HL-60/S4 treated with retinoic acid at 250 ng/mL for 4 days and 3 days (cell line): ENCODE measurements around the gene ZNF438.

Experiments
- in situ Hi-C: fragments of 300-500 bp; cut with MboI; formaldehyde crosslinking; loops from 2 replicates; pipeline ENCODE4 v1.7.0; 2022; ENCODE audit warnings: low sequenced_read_pairs

ZNF438 gene

DNA sequence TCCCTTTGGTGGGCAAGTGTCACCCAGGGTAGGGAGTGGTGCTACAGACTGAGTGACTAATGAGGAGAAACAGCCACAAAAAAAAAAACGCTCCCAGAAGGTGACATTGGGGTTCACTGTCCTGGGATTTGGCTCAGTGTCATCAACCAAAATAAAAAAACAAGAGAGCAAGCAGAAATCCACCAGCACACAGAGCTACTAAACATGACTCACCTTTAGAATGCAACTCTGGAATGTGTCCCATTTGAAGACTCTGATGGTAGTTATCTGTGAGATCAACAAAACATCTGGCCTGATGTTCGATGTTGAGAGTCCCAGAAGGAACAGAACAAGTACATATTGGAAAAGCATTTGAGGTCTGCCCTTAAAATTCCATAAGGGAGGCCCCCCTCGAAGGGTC, 201.8 kb downstream of the ZNF438 start:
- in situ Hi-C loops: no loop called here

DNA sequence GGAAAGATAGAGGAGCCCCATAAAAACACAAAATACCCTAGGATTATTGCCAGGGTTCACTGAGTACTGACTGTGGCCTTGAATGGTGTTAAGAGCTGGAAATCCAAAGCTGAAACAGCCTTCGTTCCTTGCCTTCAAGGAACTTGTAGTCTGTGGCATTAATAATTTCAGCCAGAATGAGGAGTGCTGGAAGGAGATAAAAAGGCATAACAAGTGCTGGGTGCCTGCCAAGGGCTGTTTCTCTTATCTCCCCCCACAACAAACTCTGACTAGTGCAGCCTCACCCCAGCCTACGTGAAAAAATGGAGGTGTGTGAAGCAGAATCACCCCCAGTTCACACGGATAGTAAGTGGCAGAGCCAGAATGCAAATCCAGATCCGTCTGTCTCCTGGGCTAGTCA, 203.0 kb downstream of the ZNF438 start:
- in situ Hi-C loops: no loop called here

DNA sequence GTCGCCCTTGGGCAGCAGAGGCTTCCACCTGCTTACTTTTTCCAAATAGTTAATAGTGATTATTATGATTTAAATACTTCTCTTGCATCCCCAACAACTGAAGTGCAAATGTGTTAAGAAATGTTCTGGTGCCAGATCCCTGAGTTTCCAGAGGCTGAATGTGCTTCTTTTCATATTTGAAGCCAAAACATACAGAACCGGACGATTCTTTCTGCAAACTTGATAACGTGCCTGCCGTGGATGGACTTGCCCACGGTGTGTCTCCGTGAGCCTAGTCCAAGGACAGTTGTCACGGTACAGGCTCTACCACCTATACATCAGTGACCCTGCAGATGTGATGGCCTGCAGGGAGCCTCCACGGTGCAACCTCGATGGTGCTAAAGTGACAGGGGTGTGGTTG, 203.5 kb downstream of the ZNF438 start:
- in situ Hi-C loops: no loop called here

DNA sequence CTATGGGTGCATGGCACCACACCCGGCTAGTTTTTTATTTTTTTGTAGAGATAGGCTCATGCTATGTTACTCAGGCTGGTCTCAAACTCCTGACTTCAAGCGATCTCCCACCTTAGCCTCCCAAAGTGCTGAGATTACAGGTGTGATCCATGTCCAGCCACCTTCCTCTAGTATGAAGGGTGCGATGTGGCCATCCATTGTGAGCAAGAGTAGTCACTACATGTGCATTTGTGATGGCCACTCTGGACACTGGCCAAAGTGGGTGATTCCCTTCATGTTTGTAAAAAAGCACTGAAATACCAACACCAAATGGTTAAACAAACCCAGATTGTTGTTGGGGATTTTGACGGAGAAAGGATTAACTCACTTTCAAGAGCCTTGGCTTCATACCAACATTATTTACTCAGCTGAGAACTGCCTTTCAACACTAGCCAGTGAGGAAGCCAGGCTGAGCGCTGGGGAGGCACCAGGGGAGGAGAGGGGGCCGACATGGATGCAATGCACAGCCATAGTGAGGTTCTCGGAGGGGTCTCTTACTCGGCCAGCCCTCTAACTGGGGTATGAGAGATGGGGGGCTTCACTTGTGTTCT, 204.0 kb downstream of the ZNF438 start:
- in situ Hi-C loops: no loop called here

DNA sequence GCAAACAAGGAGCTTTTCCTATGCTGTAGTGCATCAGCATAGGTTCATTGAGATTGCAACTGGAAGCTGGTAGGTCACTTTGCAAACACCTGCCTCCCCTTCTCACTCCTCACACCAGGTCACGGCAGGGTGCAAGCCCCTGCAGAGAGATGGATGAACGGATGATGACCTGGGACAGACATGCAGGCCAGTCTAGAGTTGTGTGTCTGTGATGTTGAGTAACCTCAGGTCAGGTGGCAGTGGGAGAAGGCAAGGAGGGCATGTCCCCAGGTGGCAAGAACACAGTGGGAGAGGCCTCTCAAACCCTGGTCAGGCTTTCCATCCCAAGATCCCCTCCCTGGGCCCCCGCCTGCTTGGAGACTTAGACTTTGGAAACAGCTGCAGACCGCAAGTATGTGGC, 205.0 kb downstream of the ZNF438 start:
- in situ Hi-C loops: no loop called here

DNA sequence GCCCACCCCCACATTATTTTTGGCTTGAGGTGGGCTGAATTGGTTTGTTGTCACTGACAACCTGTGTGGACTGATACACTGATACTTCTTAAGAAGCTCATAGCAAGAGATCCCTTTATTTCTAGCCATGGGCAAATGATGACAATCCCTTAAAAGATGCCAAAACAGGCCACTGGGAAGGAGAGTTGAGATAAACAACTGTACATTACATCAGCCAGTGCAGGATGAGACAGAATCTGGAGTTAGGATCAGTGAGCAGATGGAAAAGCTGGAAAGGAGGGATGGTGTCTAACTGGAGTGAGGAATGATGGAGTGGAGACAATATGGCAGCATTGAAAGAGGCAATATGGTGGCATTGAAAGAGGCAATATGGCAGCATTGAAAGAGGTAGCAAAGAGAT, 206.2 kb downstream of the ZNF438 start:
- in situ Hi-C loops: no loop called here

DNA sequence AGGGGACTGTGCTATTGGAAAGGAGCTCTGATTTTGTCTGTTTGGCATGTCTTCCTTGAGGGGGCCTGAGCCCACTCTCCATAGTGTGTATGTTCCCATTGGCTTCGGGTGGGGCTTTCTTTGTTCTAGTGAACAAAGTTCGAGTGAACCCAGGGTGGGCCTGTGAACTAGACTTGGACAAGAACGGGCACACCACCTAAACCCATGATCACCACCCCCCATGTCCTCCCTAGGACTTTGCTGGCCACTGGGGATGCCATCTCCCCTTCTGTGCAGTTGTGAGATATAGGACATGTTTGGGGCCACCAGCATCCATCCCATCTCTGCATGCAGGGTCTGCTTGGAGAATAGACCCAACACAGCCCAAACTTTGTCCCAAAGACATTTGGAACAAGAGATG, 206.6 kb downstream of the ZNF438 start:
- in situ Hi-C loops: no loop called here

DNA sequence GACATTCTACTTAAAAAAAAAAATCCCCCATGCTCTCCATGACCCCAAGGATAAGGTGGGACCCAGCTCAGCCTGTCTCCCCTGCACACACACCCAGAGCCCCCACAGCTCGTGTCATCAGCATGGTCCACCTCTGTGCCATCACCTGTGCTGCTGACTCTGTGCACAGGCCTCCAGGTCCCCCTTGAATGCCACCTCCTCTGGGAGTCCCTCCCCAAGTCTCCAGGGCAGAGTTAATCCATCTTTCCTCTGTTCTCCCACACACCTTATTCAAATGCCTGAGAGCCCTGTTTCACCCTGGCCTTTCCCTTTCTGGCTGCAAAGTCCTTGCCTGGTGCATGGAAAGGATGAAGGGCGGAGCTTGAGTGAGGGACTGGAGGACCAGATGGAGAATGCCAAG, 208.0 kb downstream of the ZNF438 start:
- in situ Hi-C loops: no loop called here

DNA sequence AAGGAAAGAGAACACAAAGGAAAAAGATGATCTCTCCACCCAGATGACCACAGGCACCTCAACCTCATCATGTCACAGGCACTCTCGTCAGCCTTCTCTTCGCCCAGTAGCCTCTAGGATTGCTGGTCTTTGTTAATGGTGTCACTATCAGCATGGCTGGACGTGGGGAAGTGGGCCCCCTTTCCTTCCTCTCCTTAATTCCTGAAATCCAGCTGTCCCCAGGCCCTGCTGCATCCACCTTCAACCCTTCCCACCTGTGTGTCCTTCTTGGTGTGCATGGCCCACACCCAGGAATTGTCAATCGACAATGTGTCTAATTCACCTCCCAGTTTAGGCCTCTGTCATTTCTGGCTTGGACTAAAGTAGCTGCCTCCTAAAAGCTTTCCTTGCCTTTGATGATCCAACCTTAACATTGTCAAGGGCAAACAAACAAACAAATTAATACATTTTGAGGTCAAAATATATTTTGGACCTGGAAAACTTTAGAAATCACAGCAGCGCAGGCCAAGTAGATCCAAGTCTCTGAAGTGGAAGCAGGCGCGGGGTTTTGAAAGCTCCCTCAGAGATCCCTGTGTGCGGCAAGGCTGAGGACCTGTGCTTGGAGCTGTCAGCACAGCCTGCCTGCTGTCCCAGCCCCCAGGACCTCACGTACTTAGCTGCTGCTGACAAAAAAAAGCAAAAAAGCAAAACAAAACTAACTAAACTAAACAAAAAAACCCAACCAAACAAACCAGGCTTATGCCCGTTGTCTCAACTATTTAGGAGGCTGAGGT, 208.8 kb downstream of the ZNF438 start:
- in situ Hi-C loops: no loop called here

DNA sequence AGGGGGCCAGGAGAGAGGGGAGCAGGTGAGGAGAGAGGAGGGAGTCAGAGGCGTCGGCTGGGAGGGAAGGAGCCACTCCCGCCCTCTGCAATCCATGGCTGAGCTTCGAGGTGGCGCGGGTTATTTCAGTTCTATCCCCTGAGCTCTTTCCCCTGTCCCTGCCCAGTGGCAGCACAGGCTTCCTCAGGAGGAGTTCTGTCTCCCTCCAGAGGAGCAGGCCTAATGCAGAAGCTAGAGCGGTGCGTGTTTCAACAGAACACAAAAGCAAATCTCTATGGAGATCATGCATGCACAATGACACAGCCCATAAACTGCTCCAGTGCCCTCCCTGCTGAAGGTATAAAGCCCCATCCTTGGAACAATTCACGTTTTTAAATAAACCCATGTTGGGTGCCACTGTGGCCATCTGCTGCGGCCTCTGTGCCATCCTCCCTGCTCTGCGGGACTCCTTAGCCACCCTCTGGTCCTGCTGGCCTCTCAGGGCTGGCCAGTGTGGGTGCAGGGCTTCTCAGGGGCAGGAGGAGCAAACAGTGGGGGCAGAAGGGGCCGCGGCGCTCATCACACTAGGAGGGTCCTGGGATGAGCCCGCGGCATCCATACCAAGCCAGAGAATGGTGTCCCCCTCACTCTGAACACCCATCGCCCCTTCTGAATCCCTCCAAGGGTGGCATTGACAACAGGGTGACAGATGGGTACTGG, 209.5 kb downstream of the ZNF438 start:
- in situ Hi-C loops: no loop called here

DNA sequence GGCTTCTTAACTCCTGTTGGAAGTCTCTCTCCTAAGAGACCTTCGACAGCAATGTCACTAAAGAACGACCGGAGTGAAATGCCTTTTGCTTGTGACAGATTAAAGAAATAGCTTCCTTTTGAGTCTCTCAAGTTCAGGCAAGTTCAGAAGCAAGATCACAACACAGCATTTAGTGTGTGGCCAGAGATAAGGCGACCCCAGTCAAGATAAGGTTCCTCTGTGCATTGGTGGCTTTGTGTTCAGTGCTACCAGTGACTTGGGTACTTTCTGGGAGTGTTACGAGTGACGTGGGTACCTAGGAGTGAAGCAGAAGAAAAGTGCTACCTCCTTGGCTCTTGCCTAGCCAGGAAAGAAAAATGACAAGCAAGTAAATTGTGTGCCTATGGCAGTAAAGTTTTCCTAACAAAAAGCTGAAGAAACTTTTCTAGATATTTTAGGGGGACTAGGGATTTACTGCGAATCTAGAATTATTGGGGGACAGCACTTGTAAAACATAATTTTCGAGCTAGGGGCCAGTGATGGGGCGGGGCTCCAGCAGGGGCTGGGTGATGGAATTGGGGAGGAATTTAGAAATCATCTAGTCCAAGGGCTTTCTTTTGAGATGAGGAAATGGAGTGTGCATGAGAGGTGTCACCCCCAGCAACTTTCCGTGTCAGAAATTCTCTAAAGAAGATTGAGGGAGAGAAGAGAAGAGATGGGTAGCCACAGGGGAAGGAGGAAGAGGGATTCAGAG, 210.2 kb downstream of the ZNF438 start:
- in situ Hi-C loops: no loop called here

DNA sequence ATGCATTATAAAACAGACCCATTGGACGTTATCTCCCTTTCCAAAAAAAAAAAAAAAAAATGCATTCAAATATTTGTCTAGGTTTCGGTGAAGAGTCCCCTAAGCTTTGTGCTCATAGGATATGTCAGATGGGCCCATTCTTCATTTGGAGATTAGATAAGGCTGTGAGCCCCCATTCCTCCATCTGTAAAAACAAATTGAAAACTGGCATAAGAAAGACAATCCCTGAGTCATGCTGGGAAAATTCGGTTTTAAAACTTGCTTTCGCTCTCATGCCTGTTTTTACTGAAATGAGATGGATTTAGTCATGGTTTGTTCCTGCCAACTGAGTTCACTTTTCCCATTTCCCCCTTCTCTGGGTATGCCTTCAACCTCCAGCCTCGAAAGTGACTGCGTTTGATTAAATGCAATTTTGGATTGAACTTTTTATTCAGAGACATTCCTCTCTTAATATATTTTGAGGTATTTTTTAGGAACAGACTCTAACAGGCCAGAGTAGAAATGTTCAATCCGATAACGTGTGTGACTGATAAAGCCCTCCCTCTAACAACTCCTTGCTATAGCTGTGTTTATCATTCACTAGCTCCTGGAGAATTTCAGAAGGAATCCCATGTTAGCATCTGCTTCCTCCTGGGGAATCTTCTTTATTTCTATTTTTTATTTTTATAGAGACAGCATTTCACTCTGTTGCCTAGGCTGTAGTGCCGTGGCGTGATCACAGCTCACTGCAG, 211.2 kb downstream of the ZNF438 start:
- in situ Hi-C loops: no loop called here

DNA sequence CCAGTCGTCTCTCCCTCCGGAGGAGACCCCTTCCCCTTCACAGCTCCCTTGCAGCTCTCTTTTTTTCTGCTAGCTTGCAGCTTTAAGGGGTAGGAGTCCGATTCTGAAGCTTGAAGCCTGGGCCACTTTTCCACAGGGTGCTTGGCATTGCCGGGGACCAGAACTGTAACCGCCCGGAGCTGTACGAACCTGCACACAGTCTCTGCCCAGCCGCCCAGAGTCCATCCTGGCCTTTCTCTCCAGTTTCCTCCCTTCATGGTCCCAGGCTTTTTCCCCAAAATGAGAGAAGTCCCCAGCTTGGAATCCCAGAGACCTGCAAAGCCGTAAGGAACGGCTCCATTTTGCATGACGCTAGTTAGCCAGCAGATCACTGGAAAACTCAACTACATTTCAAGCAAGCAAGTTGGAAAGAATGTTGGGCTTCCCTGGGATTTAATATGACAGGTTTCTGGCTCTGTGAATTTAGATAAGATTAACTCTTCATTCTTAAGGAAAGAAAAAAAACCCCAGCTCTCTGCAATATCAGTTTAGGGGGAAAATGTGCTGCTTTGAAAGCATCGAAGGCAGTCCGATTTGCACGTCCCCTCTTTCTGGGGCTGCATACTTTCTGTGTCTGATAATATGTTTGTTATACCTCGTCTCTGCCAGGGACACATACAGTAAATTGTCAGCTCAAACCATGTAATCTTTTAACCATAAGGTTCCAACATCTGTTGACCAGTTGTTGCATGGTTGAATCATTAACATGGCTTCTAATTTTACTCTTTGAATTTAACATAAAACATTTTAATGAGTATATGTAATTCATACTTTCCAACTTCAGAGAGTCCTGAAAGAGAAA, 212.1 kb downstream of the ZNF438 start:
- in situ Hi-C loops: no loop called here

DNA sequence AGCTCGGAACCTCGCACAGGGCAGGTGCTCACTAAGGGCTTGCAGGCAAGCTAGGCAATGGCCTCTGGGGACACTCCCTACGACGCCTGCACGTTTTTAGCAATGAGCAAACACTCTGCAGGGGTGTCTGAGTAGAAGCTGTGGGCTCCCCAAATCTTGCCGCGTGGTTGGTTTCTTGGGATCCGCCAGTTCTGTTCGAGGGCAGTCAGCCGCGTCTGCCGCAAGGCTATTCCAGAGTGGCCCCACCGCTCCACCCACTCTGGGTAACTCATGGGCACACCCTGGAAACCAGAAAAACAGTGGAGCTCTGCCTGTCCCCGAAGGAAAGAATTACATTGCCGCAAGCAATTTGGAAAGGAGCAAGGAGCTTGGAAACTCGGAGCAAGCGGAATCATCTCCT, 212.8 kb downstream of the ZNF438 start:
- in situ Hi-C loops: no loop called here

DNA sequence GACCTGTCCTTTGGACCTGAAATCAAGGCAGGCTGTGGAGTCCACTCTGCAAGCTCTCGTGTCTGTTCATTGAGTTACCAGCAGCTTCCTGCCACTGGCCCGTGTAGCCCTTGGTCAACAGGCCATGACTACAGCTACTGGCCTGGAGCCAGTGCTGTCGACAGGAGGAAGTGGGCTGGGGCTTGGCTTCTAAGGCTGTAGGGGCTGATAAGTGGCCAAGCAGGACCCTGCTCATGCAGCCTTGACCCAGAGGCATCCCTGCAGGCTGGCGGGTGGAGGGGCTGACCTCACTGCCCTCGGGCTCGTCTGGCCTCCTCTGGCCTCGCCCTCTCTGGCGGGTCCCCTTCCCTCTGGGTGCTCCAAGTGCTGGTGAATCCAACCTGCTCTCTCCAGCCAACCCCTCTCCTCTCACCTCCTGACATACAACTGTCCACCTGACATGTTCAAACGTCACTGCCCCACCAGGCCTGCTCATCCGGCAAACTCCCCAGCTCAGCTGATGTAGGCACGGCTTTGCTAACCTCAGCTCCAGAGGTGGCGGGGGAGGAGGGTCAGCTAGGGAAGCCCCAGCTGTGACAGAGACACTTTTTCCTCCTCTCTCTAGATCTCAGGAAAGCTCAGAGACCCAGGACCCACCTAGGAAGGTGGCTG, 213.5 kb downstream of the ZNF438 start:
- in situ Hi-C loops: no loop called here

DNA sequence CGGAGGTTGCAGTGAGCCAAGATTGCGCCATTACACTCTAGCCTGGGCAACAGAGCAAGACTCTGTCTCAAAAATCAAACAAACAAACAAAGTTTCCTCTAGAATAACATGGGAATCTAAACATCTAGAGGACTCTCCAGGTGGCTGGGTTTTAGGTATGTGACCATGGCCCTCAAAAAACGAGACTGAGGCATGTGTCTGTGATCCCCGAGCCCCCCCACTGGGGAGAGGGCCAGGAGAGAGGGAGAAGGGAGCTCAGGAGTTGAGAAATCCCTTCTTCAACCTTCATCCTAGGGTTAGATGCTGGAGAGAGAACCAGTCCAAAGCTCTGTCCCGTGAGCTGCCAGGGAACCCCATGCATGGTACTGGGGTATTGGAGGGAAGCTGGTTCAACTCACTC, 214.1 kb downstream of the ZNF438 start:
- in situ Hi-C loops: no loop called here

DNA sequence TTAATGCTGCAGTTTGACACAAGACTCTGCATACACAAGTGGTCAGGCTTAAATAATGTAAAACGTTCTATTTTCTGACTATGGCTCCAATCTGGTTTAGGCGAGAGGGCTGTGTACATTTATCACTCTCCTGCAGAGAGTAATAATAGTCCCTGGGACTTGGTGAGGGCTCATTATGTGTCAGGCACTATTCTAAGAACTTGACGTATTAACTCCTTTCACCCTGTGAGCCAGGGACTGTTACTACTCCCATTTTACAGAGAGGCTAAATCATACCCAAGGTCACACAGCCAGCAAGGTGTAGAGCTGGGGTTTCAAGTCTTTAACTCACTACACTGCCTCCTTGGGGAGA, 214.9 kb downstream of the ZNF438 start:
- in situ Hi-C loops: no loop called here

DNA sequence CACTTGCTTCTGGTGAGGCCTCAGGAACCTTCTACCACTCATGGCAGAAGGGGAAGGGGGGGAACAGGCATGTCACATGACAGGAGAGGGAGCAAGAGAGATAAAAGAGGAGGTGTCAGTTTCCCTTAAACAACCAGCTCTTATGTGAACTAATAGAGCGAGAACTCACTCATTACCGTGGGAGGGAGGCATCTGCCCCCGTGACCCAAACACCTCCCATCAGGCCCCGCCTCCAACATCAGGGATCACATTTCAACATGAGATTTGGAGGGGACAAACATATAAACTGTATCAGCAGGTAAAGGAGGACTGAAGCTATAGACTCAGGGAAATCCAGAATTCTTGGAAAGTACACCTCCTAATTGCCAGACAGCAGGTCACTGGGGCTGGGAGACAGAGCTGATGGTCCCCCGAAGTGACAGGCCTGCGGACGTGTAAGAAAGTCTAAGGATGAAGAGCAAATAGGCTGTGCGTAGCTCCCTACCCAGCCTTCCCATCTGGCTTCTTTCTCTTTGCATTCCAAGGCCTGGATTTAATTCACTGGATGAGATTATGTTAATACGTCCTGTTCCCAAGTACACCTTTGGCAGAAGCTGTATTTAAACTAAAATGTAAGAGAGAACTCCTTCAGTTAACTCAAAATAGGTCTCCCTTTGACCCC, 215.4 kb downstream of the ZNF438 start:
- in situ Hi-C loops: no loop called here

DNA sequence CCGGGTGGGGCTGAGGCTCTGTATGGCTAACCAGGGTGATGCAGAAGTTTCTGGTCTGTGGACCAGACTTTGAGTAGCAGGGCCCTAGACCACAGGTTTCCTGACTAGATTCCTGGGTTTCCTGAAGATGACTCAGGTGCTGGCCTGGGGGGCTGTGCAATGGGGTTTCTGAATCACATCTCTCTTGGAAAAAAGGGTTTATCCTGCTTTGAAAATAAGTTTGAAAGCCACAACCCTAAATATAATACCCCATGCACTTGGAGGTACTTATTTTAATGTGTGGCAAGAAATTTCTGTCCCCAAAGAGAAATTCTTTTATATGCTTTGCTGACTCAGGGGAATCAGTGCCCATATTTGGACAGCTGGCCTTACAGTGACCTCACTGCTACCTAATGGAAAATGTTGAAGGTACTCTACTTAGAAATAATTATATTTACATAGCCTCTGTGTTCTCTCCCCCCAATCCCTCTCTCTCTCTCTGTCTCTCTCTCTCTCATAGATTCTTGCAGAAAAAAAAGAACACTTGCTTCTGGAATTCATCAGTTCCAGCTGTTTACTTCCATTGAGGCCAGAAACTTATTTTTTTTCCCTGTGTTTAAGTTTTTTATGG, 217.7 kb downstream of the ZNF438 start:
- in situ Hi-C loops: no loop called here
